HG03097 (cell line): ENCODE data around the gene MPV17L2.

Source experiments
- ATAC-seq: cut with Tn5 transposase; IDR thresholded peaks from one replicate; pipeline ENCODE4 v1.9.1; 2021; ENCODE audit not compliant: unreplicated experiment, low FRiP score

The MPV17L2 gene

DNA sequence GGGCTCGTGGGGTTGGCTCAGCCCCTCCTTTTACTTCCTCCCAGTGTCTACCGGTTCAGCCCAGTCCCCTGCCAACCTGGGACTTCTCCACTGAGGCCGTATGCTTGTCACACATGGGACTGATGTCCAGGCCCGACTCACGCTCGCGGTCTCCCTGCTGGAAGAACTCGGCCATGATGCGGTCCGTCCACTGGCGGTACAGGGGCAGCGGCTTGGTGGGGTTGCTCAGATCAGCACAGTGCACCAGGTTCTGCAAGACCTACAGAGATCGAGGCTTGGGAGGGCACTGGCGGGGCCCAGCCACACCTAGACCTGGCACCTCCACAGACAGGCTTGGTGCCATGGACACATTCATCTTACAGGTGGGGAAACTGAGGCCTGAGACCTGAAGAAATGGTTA lies 18.7 kb downstream of the MPV17L2 start:
- no peak for ATAC-seq

GRCh38 chr19:18214779-18215433 lies 21.9 kb downstream of the MPV17L2 start:
- no peak for ATAC-seq

GRCh38 chr19:18216789-18217188 lies 23.8 kb downstream of the MPV17L2 start:
- no peak for ATAC-seq

DNA sequence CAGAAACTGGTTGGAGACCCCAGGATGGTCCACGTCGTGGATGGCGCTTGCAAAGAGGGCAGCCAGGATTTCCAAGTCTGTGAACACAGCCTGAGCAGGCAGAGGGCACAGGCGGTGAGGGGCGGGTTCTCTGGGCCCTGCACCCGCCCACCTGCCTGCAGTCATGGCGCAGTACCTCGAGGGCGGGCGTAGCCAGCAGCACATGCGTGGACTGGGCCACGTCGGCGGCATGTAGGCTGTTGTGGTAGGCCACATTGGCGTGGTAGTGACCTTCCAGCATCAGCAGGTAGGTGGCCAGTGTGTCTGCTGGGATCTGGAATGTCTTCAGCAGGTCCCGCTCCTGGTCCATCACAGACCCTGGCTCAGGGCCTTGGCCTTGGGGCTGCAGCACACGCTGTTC lies 25.1 kb downstream of the MPV17L2 start:
- no peak for ATAC-seq

- no peak for ATAC-seq
These were observed 25.6 kb downstream of the MPV17L2 start for GRCh38 chr19:18218600-18218999.

DNA sequence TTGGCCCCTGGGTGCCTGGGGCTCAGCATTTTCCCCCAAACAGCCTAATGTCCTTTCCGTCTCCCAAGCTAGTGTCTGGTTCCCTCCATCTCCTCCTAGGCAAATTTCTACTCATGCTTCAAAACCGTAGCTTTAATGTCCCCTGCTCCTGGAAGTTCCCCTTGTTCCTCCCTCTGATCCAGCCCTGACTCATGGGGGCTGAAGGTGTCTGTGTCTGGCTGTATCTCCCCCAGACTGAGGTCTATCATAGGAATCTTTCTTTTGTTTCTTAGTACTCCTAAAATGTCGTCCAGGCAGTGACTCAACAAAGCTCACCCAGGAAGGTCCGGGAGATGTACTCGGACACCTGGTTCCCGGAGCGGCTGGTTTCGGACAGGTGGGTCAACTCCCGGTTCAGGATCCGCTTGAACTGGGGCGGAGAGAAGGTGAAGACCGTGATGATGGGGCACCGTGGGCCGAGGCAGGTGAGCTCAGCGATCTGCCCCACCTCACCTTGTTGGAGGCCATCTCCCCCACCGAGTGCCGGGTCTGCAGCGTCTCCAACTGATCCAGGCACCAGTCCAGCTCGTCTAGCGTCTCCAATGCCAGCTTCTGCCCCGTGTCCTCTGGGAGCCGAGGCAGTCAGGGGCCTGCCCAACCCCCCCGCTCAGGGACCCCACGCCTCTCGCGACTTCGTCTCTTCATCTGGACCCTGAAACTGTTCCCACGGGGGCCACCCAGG lies 27.1 kb downstream of the MPV17L2 start:
- no peak for ATAC-seq

- ATAC-seq: no peak
These were observed 27.7 kb downstream of the MPV17L2 start for GRCh38 chr19:18220632-18221275.

- no peak for ATAC-seq
These were observed 29.1 kb downstream of the MPV17L2 start for GRCh38 chr19:18221815-18222725.

- ATAC-seq: no peak
These were observed 31.0 kb downstream of the MPV17L2 start for GRCh38 chr19:18223860-18224524.

DNA sequence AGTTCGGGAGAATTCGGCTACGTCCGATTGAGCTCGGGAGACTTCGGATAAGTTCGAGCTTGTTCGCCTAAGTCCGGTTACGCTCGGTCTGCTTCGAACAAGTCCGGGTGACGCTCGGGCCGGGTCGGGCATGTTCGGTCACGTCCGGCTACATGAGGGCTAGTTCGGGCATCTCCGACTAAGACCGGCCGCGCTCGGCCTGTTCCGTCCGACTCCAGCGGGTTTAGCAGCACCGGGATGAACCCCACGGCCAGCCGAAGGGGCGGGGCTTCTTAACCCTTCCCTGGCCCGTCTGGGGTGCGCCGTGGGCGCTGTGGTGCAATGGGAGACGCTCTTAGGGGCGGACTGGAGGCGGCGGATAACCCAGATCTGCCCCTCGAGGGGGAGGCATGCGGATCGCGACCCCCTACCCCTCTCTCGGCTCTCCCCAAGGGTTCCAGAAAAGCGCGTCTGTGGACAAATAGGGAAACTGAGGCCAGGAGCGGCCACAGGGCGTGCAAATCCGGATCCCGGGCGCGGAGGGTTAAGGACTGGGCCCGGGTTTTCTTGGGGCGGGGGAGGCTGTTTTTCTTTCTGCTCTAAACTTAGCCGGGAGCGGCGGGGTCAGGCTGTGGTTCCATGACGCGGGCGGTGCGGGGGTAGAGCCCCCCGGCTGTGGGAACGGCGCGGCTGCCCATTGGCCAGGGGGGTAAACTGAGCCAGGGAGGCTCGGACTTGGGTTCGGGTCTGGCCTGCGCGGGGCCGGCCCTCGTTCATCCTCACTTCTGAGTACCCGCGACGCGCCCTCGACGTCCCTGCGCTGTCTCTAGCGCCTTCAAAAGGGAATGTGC lies 31.7 kb downstream of the MPV17L2 start:
- ATAC-seq: peak; percentile 83

DNA sequence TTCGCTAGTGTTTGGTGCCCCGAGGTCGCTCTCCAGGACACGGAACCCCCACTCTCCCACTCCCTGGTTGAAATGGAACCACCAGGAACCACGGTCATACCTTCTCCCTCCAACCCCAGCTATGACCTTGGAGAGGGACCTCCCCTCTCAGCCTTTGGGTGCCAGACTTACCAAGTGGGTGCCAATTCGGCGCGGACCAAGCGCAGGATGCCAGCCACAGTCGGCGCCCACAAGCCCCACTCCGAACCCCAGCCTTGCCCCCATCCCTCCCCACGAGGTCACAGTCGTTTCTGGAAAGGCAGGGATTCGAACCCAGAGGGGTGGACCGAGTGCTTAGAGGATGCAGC lies 32.3 kb downstream of the MPV17L2 start:
- no peak for ATAC-seq

DNA sequence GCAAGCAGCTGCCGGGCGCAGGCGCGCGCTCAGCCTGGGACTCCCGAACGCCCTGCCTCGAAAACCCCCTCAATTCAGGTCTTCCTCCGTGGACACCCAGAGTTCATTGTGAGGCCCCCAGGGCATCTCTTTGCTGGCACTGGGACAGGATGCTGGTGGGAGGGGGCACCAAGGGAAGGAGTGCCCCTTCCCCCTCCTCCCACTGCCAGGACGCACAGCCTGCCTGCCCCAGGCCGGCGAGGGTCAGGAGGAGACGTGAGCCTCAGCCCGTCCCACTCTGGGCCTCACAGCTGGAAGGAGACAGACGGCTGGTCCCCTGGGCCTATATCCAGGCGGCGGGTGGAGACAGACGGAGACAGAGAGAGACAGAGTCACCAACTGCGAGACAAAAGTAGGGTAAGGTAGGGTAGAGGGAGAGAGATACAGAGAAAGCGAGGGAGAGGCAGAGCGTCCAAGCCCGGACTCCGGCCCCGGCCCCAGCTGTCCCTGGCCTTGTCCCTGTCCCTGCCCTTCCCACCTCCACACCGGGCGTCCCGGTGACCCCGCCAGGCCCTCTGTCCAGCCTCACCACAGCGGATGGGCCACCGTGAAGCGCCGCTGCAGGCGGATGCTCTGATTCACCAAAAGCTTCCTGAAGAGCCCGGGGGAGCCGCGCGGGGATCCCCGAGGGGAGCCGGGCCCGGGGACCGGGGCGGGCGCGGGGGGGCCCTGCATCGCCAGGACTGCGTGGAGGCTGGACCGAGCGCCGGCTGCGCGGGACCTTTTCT lies 32.9 kb downstream of the MPV17L2 start, which contains the start of gene PDE4C:
Gene PDE4C (minus strand): TSS at position 737 of the 767 bp plus-strand sequence. CDS start 23 bp downstream, at position 714.
- no peak for ATAC-seq

GRCh38 chr19:18226956-18227780 lies 34.1 kb downstream of the MPV17L2 start:
- no peak for ATAC-seq

GRCh38 chr19:18227781-18228271 lies 34.8 kb downstream of the MPV17L2 start:
- no peak for ATAC-seq

GRCh38 chr19:18229474-18229873 lies 36.5 kb downstream of the MPV17L2 start:
- ATAC-seq: no peak

DNA sequence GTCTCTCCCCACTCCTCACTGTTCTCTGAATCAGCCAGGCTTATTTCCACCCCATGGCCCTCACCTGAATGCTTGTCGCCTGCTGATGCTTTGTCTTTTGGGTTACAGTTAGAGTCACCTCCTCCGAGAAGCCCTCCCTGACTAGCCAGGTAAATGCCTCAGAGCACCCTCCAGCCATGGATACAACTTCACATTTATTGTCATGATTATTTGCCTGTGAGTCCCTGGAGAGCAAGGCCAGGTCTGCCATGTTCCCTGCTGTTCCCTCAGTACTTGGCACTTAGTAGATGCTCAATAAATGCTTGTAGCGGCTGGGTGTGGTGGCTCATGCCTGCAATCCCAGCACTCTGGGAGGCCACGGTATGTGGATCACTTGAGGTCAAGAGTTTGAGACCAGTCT lies 36.9 kb downstream of the MPV17L2 start:
- ATAC-seq: no peak

GRCh38 chr19:18230941-18231734 lies 38.1 kb downstream of the MPV17L2 start:
- ATAC-seq: no peak
